DND-41 (cell line): ENCODE measurements around the gene LPAR2.
A peak's percentile ranks its signal among the peaks of the same experiment; 100 is the strongest.

Source experiments
- ATAC-seq: fragments of 200-7000 bp; cut with Tn5 transposase; 3 replicates; pipeline ENCODE4 v1.9.1; 2021; ENCODE audit warnings: low read depth; ENCODE audit not compliant: insufficient read depth
- DNase-seq: peaks from one replicate; pipeline ENCODE4 v3.0.0-alpha.2; 2020
- H2AFZ ChIP-seq: 2 replicates; pipeline ENCODE4 v1.6.0; 2012; ENCODE audit warnings: low read depth, low read length
- H3K27ac ChIP-seq: 2 replicates; pipeline ENCODE4 v1.5.1; 2012; ENCODE audit warnings: low read length, inconsistent platforms
- H3K27me3 ChIP-seq: fragments of 200-600 bp; sonication (generic); 2 replicates; pipeline ENCODE4 v1.6.0; 2012; ENCODE audit warnings: low read length, mild to moderate bottlenecking, inconsistent platforms; ENCODE audit not compliant: insufficient read depth, poor library complexity
- H3K36me3 ChIP-seq: 2 replicates; pipeline ENCODE4 v1.5.1; 2012; ENCODE audit warnings: low read length, inconsistent platforms; ENCODE audit not compliant: insufficient read depth
- H3K4me1 ChIP-seq: 2 replicates; pipeline ENCODE4 v1.5.1; 2012; ENCODE audit warnings: mild to moderate bottlenecking, low read length; ENCODE audit not compliant: insufficient read depth
- H3K4me2 ChIP-seq: 2 replicates; pipeline ENCODE4 v1.6.0; 2012; ENCODE audit warnings: mild to moderate bottlenecking, moderate library complexity, low read length, inconsistent platforms; ENCODE audit not compliant: insufficient read depth
- H3K4me3 ChIP-seq, 2 experiments: fragments of 200-600 bp in 1 of 2; shearing (Covaris generic) in 1 of 2; 2 replicates each; pipeline ENCODE4 v1.5.1; 2012 to 2016; ENCODE audit warnings: inconsistent platforms in 2 of 2, low read length in 2 of 2, mild to moderate bottlenecking in 2 of 2, low read depth in 1 of 2, moderate library complexity in 1 of 2
- H3K79me2 ChIP-seq: 2 replicates; pipeline ENCODE4 v1.6.0; 2012; ENCODE audit warnings: low read length, inconsistent platforms; ENCODE audit not compliant: insufficient read depth
- H3K9ac ChIP-seq: 2 replicates; pipeline ENCODE4 v1.6.0; 2012; ENCODE audit warnings: low read depth, mild to moderate bottlenecking, inconsistent platforms, low read length, moderate library complexity
- H3K9me3 ChIP-seq: 2 replicates; pipeline ENCODE4 v1.5.1; 2012; ENCODE audit warnings: low read length, moderate library complexity, mild to moderate bottlenecking, inconsistent platforms; ENCODE audit not compliant: insufficient read depth, severe bottlenecking
- H4K20me1 ChIP-seq: 2 replicates; pipeline ENCODE4 v1.6.0; 2012; ENCODE audit warnings: low read length; ENCODE audit not compliant: insufficient read depth
- EZH2 ChIP-seq: IDR thresholded peaks from 3 replicates; pipeline ENCODE4 v1.6.1; 2012; ENCODE audit warnings: borderline replicate concordance, low read depth, mild to moderate bottlenecking, moderate library complexity, low read length, inconsistent platforms; ENCODE audit not compliant: severe bottlenecking
- TF ChIP-seq, protein P1 (sequence below): IDR thresholded peaks from 2 replicates; pipeline ENCODE4 v1.5.1; 2012; ENCODE audit warnings: borderline replicate concordance, low read length, moderate library complexity, mild to moderate bottlenecking; ENCODE audit not compliant: poor library complexity, severe bottlenecking; ENCODE audit errors: extremely low read depth

LPAR2 gene

DNA sequence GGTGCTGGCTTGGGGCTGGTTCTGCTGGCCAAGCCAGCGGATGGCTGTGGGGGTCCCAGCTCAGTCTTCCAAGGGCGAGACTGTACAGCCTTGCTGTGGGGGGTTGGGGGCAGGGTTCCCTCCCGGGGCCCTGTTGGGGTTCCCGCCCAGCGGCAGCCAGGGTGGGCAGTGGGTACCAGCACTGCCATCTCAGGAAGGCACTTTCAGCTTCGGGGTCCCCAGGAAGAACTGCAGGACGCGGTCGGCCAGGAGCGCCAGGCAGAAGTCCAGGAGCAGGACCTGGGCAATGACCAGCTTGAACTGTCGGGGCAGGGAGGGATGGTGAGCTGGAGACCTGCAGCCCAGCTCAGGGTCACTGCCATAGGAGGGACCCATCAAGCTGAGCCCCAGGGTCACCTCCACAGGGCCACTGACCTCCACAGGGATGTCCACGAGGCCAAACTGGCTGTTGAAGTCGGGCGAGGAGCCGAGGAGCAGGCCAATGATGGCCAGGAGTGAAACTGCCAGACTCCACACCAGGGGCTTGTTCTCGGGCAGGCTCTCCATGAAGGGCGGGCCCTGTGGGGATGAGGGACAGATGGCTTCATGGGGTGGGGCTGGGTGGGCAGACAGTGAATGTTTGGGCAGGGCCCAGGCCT, 17.3 kb upstream of the LPAR2 start:
- no peak for ATAC-seq
- Histone ChIP-seq H3K27me3 (no peaks in the 10 kb centered on the region), H3K4me1 (peaks cover 22% of the 10 kb centered on the region), H4K20me1 (peaks cover 14% of the 10 kb centered on the region), H3K9ac (no peak overlapping the region), H3K4me2 (no peak overlapping the region), H3K36me3 (peaks cover 58% of the 10 kb centered on the region), H3K27ac (no peak overlapping the region; the same call in 1 of the 2 replicates), H3K79me2 (peaks cover 18% of the 10 kb centered on the region), H3K4me3 (no peak overlapping the region), H2AFZ (no peak overlapping the region), H3K9me3 (no peaks in the 10 kb centered on the region)
- TF ChIP-seq EZH2: no peak
- TF ChIP-seq, protein P1, sequence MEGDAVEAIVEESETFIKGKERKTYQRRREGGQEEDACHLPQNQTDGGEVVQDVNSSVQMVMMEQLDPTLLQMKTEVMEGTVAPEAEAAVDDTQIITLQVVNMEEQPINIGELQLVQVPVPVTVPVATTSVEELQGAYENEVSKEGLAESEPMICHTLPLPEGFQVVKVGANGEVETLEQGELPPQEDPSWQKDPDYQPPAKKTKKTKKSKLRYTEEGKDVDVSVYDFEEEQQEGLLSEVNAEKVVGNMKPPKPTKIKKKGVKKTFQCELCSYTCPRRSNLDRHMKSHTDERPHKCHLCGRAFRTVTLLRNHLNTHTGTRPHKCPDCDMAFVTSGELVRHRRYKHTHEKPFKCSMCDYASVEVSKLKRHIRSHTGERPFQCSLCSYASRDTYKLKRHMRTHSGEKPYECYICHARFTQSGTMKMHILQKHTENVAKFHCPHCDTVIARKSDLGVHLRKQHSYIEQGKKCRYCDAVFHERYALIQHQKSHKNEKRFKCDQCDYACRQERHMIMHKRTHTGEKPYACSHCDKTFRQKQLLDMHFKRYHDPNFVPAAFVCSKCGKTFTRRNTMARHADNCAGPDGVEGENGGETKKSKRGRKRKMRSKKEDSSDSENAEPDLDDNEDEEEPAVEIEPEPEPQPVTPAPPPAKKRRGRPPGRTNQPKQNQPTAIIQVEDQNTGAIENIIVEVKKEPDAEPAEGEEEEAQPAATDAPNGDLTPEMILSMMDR: no peak
- DNase-seq: no peak

DNA sequence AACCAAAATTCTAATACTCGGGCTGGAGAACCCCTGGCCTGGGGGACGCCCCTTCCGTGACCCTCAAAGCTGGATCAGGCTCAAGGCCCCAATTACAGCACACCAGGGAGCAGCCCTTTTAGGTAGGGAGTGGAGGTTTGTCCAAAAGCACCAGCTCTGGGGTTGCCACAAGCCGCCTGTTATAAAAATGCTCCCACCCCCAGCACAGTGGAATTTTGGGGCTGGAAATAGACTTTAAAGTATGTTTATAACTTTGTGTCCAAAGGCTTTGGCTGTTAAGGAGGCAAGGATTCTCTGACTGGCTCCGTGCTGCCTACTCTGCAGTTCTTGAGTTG, 16.0 kb upstream of the LPAR2 start:
- peak overlapping the region; percentile 95 for H3K27ac ChIP-seq
- H4K20me1 ChIP-seq: peaks cover 10% of the 10 kb centered on the region; the same call in 1 of the 2 replicates
- no peak overlapping the region; the same call in 1 of the 2 replicates for H2AFZ ChIP-seq
- peaks cover 22% of the 10 kb centered on the region for H3K4me1 ChIP-seq
- H3K9me3 ChIP-seq: no peaks in the 10 kb centered on the region
- H3K79me2 ChIP-seq: peaks cover 18% of the 10 kb centered on the region
- H3K9ac ChIP-seq: peak overlapping the region; percentile 95
- TF ChIP-seq, protein P1: no peak
- TF ChIP-seq EZH2: no peak
- peak overlapping the region; percentile 93 to 98; a peak in 3 of 4 replicates for H3K4me3 ChIP-seq
- H3K36me3 ChIP-seq: peaks cover 53% of the 10 kb centered on the region
- peak overlapping the region; percentile 98 for H3K4me2 ChIP-seq
- ATAC-seq (no peak), DNase-seq (no peak)
- no peaks in the 10 kb centered on the region for H3K27me3 ChIP-seq

DNA sequence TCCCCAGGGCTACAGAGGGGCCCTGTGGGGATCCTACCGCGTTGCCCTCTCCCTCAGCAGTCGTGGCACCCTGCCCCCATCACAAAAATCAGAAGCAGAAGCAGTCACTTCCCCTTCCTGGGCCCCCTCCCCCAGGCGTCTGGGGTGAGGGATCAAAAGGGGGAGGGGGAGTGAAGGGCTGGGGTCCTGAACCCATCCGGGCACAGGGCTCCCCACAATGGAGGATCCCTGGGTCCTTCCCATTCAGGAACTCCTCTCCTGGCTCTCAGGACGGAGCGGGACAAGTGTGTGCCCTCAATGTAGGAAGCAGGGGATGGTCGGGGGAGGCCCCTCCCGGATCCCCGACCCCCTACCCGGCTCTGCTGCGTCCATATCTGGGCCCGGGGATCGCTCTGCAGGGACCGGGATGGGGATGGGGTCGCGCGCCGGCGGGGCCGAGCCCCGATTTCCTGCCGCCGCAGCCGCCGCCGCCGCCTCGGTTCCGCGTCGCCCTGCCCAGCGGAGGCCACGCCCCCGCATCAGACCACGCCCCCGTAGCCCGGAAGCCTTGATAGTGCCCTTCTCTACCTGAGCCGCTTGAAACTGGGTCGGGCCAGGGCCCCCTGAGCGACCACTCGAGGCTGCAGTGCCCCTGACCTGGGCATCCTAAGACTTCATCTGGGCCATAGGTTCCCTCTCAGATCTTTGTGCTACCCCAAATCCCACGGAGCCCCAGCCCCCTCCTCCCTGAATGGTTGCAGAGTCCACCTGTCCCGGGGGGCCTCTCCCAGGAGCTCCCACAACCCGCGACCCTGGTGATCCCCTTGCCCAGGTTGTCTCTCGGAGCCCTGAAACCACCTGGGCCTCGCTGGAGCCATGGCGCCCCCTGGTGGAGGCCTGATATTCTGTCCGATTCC, 15.4 kb upstream of the LPAR2 start, which contains the start of gene GMIP:
Gene GMIP, minus strand, starts transcription at position 500 of the 896 bp plus-strand sequence. Its CDS starts 128 bp downstream, at position 372.
- Histone ChIP-seq H3K9me3 (no peaks in the 10 kb centered on the region), H3K27ac (peak within 1 kb of the TSS; percentile 95), H3K4me2 (peak within 1 kb of the TSS; percentile 98), H3K9ac (peak within 1 kb of the TSS; percentile 95), H3K4me1 (peaks cover 22% of the 10 kb centered on the region), H3K36me3 (peaks cover 52% of the 10 kb centered on the region), H2AFZ (peak within 1 kb of the TSS; percentile 86), H3K79me2 (peaks cover 18% of the 10 kb centered on the region), H3K27me3 (no peaks in the 10 kb centered on the region), H4K20me1 (peaks cover 10% of the 10 kb centered on the region; the same call in 1 of the 2 replicates), H3K4me3 (peak within 1 kb of the TSS; percentile 93 to 98; a peak in 3 of 4 replicates)
- no peak for TF ChIP-seq EZH2
- TF ChIP-seq, protein P1: peak; percentile 90
- peak; percentile 87 for DNase-seq
- peak; percentile 82 for ATAC-seq
